Hematopoietic multipotent progenitor cell treated with erythropoietin and hydrocortisone succinate and interleukin-3 and kit ligand, for 4 days (in vitro differentiated cells): ENCODE data around the gene LETM1.
A peak's percentile ranks its signal among the peaks of the same experiment; 100 is the strongest.

Experiments used
- DNase-seq: peaks from one replicate; pipeline ENCODE4 v3.0.0-alpha.2; 2015

Gene LETM1

DNA sequence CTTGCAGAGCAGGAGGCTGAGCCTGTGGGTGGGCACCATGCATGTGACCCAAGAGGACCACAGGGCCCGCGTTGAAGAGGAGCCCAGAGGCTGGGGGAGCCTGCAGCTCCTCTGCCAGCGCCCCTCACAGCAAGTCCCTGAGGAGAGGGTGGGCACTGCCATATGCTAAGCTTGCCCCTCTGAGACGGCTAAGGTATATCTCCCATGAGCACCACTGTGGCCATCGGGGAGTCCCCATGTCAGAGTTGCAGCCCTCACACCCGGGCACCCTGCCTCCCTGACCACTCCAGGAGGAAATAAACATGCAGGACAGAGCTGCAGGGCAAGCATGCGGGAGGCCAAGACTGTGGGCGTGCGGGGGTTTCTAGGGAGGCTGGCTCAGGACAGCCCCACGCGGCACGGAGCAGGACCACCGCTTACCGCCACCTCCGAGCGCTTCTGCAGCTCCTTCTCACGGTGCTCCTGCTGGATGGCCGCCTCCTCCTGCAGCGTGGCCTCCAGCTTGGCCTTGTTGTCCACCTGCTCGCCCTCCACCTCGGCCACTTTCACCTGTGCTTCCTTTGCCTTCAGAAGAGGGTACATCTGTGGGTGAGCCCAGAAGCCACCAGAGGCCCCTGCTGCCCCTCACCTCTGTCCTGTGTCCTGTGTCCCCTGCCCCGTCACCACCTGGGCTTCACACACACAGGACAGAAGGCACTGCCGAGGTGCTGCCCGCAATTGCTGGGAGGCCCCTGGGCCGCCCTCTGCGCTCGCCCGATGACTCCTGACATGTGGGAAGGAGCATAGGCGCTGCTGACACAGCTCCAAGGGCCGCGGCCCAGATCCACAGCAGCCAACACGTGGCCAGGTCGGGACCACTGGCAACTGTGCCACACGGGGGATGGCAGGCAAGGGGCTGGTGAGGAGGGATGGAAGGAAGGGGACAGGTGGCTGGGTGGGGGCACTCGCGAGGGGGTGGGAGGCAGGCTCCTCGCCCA, 33.1 kb downstream of the LETM1 start:
- no peak for DNase-seq

DNA sequence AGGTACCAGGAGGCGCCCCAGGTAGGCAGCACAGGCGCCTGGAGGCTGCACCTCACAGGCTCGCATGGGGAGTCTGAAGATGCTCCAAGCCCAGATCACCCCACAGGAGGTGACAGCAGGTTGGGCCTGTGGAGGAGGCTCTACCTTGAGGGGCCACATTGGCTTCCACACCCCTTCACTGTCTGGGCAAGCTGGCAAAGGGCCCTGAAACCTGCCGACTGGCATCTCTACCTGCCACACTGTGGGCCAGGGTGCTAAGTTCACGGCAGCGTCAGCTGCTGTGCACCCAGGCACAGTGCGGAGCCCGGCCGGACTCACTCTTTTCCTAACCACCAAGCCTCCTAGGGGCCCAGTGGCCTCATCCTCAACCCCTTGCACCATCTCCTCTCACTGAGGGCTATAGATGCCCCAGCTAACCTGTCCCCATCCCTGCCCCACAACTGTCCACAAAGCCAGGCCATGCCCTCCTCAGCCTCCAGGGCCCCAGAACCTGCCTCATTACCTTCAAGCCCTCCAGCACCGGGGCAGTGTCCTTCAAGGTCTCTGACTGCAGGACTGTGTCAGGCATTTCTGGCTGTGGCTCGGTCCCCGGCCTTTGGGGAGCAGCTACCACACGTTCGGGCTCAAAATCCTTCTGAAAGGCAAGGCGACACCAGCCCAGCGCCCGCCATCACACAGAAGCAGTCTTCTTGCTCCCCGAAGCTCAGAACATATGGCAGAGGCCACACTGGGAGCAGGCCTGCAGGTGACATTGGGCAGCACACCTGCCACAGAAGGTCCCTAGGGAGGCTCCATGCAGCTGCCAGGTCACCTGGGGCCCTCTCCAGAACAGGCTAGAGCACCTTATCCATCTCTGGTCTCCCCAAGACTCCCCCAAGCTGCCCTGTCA, 34.0 kb downstream of the LETM1 start:
- DNase-seq: no peak

DNA sequence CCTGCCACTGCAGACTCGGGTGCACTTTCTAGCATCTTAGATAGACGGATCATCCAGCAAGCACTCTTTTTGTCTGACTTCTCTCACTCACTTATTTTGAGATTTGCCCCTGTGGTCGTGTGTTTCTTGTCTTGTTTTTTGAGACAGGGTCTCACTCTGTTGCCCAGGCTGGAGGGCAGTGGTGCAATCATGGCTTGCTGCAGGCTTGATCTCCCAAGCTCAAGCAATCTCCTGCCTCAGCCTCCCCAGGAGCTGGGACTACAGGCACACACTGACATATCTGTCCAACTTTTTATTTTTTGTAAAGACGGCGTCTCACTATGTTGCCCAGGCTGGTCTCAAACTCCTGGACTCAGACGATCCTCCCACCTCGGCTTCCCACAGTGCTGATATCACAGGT, 36.1 kb downstream of the LETM1 start:
- DNase-seq: no peak

DNA sequence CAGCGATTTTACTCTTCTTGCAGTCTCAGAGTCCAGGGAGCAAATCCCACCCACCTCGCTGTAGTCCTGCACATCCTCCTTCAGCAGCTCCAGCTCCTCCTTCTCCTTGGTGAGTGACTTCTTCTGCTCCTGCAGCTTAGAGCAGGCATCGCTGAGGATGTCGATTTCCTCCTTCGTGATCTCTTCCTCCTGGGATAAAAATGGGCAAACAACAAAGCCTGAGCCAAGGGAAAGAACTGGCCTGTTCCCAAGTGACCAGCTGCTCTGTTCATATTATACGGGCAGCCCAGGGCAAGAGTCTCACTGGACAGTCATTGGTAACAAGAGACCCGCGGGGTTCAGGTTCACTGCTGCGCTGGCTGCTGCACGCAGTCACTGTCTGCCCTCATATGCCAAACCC, 36.7 kb downstream of the LETM1 start:
- DNase-seq: no peak

DNA sequence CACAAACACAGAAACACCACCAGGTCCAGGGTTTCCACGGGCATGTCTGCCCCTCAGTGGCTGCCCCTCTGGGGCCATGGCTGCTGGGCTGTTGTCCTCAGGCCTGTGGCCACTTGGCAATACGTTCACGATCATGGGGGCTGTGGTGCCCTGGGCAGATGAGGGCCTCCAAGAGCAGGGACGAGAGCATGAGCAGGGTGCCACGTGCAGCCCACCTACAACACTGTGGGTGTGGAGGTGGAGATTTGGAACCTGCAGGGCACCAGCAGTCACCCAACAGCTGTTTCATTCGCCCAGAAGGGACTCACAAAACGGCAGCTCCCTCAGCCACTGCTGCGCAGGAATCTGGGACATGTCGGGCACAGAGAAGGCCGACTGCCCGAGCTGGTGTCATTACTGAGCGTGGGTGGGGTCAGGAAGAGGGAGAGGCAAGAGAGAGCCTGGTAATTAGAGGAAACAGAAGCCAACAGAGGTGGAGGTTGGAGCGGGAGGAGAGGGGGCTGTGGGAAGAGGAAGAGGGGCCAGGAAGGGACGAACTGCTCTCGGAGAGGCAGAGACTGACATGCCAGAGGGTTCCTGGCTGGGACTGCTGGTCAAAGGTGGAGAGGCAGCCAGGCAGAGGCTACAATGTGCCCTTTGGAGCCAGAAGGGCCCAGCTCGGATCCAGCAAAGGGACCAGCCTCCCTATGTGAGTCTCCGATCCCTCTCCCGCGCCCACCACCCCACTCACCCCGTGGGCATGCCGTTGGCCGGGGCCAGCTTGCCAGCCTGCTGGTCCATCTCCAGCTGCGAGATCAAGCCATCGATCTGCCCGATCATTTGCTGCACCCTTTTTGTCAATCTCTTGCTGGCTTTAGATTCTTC, 39.7 kb downstream of the LETM1 start:
- DNase-seq: no peak

GRCh38 chr4:1815096-1815996, 40.6 kb downstream of the LETM1 start:
- no peak for DNase-seq

GRCh38 chr4:1814453-1814852, 41.5 kb downstream of the LETM1 start:
- no peak for DNase-seq

DNA sequence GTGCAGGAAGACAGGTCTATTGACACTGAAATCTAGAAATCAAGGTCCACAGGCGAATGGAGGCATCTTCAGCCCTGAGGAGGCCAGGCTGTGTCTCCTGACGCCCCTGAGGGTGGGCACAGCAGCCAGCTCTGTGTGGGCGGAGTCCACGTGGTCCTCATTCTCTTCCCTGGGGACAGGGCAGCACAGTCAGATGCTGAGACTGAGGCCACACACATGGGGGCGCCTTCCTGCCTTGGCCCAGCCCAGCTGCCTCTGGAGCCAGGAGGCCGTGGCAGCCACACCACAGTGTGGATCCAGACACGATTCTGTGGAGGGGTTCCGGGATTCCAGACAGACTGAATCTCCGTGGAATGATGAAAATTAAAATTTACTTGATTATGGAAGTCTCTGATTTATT, 42.0 kb downstream of the LETM1 start:
- no peak for DNase-seq

- DNase-seq: no peak
Measured at GRCh38 chr4:1813231-1813630, 42.7 kb downstream of the LETM1 start.

- no peak for DNase-seq
Measured at GRCh38 chr4:1812720-1813119, 43.2 kb downstream of the LETM1 start.

DNA sequence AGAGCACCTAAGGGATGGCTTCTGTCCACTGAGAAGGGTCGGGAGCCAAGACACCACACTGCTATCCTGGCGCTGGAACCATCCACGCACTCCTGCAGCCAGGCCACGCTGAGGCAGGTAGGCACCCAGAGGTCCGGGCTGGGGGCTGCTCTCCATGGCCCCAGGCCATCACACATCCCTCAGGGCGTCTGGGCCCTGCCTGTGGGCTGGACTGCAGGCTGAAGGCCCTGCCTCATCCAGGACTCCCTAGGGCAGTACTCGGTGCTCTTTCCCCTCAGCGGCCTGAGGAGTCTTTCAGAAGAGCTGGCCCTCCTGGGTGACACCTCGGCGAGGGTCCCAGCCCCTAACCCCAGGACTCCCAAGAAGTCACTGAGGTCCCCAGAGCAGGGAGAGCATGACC, 45.2 kb downstream of the LETM1 start:
- DNase-seq: no peak

GRCh38 chr4:1809754-1810502, 46.0 kb downstream of the LETM1 start:
- peak; percentile 89 for DNase-seq

GRCh38 chr4:1808851-1809753, 46.9 kb downstream of the LETM1 start:
- DNase-seq: no peak

- no peak for DNase-seq
Measured at GRCh38 chr4:1808396-1808795, 47.6 kb downstream of the LETM1 start.

DNA sequence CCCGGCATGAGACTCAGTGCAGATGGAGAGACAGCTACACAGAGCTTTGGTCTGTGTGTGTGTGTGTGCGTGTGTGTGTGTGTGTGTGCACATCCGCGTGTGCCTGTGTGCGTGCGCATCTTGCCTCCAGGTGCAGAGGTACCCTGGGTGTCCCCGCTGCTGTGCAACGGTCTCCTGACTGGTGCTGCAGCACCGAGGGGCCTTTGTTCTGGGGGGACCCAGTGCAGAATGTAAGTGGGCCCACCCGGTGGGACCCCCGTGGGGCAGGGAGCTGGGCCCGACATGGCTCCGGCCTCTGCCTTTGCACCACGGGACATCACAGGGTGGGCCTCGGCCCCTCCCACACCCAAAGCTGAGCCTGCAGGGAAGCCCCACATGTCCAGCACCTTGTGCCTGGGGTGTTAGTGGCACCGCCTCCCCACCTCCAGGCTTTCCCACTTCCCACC, 48.6 kb downstream of the LETM1 start:
- no peak for DNase-seq

DNA sequence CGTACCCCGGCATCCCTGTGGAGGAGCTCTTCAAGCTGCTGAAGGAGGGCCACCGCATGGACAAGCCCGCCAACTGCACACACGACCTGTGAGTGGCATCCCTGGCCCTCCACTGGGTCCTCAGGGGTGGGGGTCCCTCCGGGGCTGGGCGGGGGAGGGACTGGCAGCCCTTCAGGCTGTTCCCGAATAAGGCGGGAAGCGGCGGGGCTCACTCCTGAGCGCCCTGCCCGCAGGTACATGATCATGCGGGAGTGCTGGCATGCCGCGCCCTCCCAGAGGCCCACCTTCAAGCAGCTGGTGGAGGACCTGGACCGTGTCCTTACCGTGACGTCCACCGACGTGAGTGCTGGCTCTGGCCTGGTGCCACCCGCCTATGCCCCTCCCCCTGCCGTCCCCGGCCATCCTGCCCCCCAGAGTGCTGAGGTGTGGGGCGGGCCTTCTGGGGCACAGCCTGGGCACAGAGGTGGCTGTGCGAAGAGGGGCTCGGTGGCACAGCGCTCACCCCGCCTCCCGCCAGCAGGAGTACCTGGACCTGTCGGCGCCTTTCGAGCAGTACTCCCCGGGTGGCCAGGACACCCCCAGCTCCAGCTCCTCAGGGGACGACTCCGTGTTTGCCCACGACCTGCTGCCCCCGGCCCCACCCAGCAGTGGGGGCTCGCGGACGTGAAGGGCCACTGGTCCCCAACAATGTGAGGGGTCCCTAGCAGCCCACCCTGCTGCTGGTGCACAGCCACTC, 49.2 kb downstream of the LETM1 start:
- no peak for DNase-seq

- no peak for DNase-seq
Measured at GRCh38 chr4:1806223-1806564, 49.8 kb downstream of the LETM1 start.

DNA sequence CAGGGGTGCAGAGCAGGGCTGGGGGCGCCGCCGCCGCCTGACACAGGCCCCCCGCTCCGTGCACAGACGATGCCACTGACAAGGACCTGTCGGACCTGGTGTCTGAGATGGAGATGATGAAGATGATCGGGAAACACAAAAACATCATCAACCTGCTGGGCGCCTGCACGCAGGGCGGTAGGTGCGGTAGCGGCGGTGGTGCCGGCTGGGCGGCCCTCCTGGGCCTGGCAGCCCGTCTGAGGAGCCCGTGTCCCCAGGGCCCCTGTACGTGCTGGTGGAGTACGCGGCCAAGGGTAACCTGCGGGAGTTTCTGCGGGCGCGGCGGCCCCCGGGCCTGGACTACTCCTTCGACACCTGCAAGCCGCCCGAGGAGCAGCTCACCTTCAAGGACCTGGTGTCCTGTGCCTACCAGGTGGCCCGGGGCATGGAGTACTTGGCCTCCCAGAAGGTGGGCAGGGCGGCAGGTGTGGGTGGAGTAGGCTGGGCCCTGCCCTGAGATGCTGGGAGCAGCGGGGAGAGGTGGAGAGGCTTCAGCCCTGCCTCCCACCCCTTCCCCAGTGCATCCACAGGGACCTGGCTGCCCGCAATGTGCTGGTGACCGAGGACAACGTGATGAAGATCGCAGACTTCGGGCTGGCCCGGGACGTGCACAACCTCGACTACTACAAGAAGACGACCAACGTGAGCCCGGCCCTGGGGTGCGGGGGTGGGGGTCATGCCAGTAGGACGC, 50.3 kb downstream of the LETM1 start:
- DNase-seq: no peak
